Right lobe of liver (tissue), 6 donors: ENCODE measurements around the gene RPS29. TPM values are rescaled to one million over a fixed set of nuclear protein-coding genes. Genes with fewer than 3 reads are reported as not detected.

ENCODE experiments used
- ATAC-seq, 4 donors: fragments of 200-7000 bp; cut with Tn5 transposase; one replicate each; pipeline ENCODE4 v1.9.1; 2020; ENCODE audit warnings: mild to moderate bottlenecking in 4 of 4, moderate library complexity in 4 of 4
- DNase-seq, 3 donors: peaks; one replicate each; pipeline ENCODE4 v3.0.0-alpha.2; 2020
- H3K27ac ChIP-seq, 3 donors: fragments of 200-600 bp; one replicate each; pipeline ENCODE4 v1.8.0; 2022
- H3K27me3 ChIP-seq, 2 donors: fragments of 200-600 bp; one replicate each; pipeline ENCODE4 v1.8.0; 2022
- H3K36me3 ChIP-seq, 4 donors: fragments of 200-600 bp; sonication (generic) in 1 of 4; one replicate each; pipeline versions ENCODE4 v1.5.1 to v1.8.0; 2017 to 2022; ENCODE audit warnings: control low read depth in 1 of 4
- H3K4me1 ChIP-seq, 4 donors: fragments of 200-600 bp; sonication (generic) in 1 of 4; one replicate each; pipeline versions ENCODE4 v1.5.1 to v1.8.0; 2017 to 2022; ENCODE audit warnings: control low read depth in 1 of 4
- H3K4me3 ChIP-seq, 3 donors: fragments of 200-600 bp; one replicate each; pipeline ENCODE4 v1.8.0; 2022
- H3K9me3 ChIP-seq, 4 donors: fragments of 200-600 bp; sonication (generic) in 1 of 4; one replicate each; pipeline versions ENCODE4 v1.5.1 to v1.8.0; 2017 to 2022; ENCODE audit warnings: control low read depth in 1 of 4
- POLR2A ChIP-seq: fragments of 450-650 bp; IDR thresholded peaks from one replicate; pipeline ENCODE4 v1.6.1; 2017; ENCODE audit warnings: antibody characterized with exemption, mild to moderate bottlenecking
- WGBS: methylation state at CpG from one replicate; pipeline ENCODE4 v1.1.6; 2018; ENCODE audit warnings: low coverage, low lambda C conversion rate; ENCODE audit not compliant: insufficient coverage; ENCODE audit errors: missing lambda C conversion rate; 5-methylcytosine and 5-hydroxymethylcytosine counted together
- intact Hi-C, 2 donors: fragments of 100-400 bp; cut with DNase I; formaldehyde crosslinking; loops; one replicate each; pipeline versions ENCODE4 v1.11.2 to v1.14.1; 2022
- small RNA-seq, 2 experiments: library from RNA; depleted of rRNA; stranded (forward); fragments of <200 nt; gene quantifications; one replicate each; pipeline ENCODE3, GENCODE V24; 2016
- total RNA-seq, 6 experiments: library from RNA; depleted of rRNA in 2 of 6; stranded (reverse); fragments of >200 nt in 2 of 6; fragmentation: NEBNext Ultra II Directional in 3 of 6; extraction: Animal tissue kit (Norgen Biotek cat#: 25700) in 3 of 6; gene quantifications; one replicate each; pipeline versions ENCODE4 v1.1.0 to v1.2.4, GENCODE V29; 2016 to 2023
- TF ChIP-seq, protein P1 (sequence below), 4 donors: fragments of 200-600 bp in 3 of 4; fragments of 450-650 bp in 1 of 4; IDR thresholded peaks; one replicate each; pipeline versions ENCODE4 v1.5.1 to v1.8.0; 2016 to 2022; ENCODE audit warnings: antibody characterized with exemption in 4 of 4, mild to moderate bottlenecking in 2 of 4
- donor health status: DM: no; HTN: yes; CAD: no.
- donor health status: DM: no; HTN: no; CAD: no.
- donor health status: DM: no; HTN: no; CAD: no.
- donor health status: DM: no; HTN: yes; CAD: no.
- donor health status: DM: no; HTN: yes; CAD: no.

The RPS29 gene
- total RNA-seq, 6 experiments from 2014 or later: 431 to 1,761 (median 531) TPM

DNA sequence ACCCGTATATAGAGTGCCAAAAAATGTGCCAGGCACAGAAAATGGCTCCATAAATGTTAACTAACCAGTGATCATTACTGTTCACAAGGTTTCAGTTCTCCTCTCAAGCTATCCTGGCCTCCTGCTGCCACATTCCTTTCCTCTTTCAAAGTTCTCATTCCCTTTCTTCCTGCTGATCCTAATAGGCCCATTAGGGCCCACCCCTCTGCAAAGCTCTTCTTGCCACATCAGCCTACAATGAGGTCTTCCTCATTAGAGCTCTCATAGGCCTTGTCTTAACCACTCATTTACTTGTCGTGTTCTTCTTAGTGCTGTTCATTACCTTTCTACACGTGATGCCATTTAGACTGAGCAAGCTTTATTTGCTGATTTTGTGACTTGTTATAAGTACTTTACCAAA, 40.5 kb downstream of the RPS29 start:
- ATAC-seq (no peak), DNase-seq (no peak)
- H3K36me3 ChIP-seq: no peaks in the 10 kb centered on the region
- no peak for TF ChIP-seq POLR2A
- TF ChIP-seq, protein P1, sequence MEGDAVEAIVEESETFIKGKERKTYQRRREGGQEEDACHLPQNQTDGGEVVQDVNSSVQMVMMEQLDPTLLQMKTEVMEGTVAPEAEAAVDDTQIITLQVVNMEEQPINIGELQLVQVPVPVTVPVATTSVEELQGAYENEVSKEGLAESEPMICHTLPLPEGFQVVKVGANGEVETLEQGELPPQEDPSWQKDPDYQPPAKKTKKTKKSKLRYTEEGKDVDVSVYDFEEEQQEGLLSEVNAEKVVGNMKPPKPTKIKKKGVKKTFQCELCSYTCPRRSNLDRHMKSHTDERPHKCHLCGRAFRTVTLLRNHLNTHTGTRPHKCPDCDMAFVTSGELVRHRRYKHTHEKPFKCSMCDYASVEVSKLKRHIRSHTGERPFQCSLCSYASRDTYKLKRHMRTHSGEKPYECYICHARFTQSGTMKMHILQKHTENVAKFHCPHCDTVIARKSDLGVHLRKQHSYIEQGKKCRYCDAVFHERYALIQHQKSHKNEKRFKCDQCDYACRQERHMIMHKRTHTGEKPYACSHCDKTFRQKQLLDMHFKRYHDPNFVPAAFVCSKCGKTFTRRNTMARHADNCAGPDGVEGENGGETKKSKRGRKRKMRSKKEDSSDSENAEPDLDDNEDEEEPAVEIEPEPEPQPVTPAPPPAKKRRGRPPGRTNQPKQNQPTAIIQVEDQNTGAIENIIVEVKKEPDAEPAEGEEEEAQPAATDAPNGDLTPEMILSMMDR (IDR thresholded peaks at IDR 0.05): no peak
- no peaks in the 10 kb centered on the region for H3K27me3 ChIP-seq
- H3K4me1 ChIP-seq: peaks cover 0 to 13% (median 6%) of the 10 kb centered on the region in 4 donors
- WGBS: 92% methylated on average over 3 of the region's 3 CpGs
- no peak overlapping the region for H3K27ac ChIP-seq
- no peak overlapping the region for H3K4me3 ChIP-seq
- H3K9me3 ChIP-seq: no peaks in the 10 kb centered on the region
- intact Hi-C loops: no loop called here

DNA sequence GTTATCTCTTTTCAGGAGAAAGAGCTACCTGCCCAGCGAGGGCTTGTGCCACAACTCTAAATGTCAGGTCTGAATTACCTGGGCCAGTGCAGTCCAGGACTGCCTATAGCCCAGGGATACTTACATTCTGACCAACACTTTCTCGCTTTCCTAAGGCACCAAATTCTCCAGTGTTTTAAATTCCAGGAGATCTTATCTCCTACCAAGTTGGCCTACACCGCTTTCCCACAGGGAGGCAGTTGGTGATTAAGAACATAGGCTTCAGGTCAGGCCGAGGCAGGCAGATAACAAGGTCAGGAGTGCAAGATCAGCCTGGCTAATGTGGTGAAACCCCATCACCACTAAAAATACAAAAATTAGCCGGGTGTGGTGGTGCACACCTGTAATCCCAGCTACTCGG, 41.1 kb downstream of the RPS29 start:
- TF ChIP-seq, protein P1 (IDR thresholded peaks at IDR 0.05): no peak
- no peak for TF ChIP-seq POLR2A
- DNase-seq (no peak), ATAC-seq (no peak)
- Histone ChIP-seq H3K27me3 (no peaks in the 10 kb centered on the region), H3K4me3 (no peak overlapping the region), H3K27ac (no peak overlapping the region), H3K36me3 (no peaks in the 10 kb centered on the region), H3K9me3 (no peaks in the 10 kb centered on the region), H3K4me1 (peaks cover 0 to 8% (median 3%) of the 10 kb centered on the region in 4 donors)
- 70% methylated on average over 5 of the region's 6 CpGs for WGBS
- intact Hi-C loops: no loop called here

GRCh38 chr14:49541049-49541448, 45.1 kb downstream of the RPS29 start:
- H3K36me3 ChIP-seq: no peaks in the 10 kb centered on the region
- no peaks in the 10 kb centered on the region for H3K9me3 ChIP-seq
- TF ChIP-seq, protein P1 (IDR thresholded peaks at IDR 0.05): no peak
- TF ChIP-seq POLR2A: no peak
- no peaks in the 10 kb centered on the region for H3K27me3 ChIP-seq
- no peak overlapping the region for H3K4me3 ChIP-seq
- no peaks in the 10 kb centered on the region for H3K4me1 ChIP-seq
- no CpG with 5 or more reads among the region's 2 CpGs for WGBS
- DNase-seq (no peak), ATAC-seq (no peak)
- no peak overlapping the region for H3K27ac ChIP-seq
- intact Hi-C loops: no loop called here

- DNase-seq (no peak), ATAC-seq (no peak)
- H3K36me3 ChIP-seq: no peaks in the 10 kb centered on the region
- no peaks in the 10 kb centered on the region for H3K4me1 ChIP-seq
- TF ChIP-seq POLR2A: no peak
- TF ChIP-seq, protein P1 (IDR thresholded peaks at IDR 0.05): no peak
- no peaks in the 10 kb centered on the region for H3K27me3 ChIP-seq
- 95% methylated on average over 4 of the region's 4 CpGs for WGBS
- no peak overlapping the region for H3K4me3 ChIP-seq
- no peak overlapping the region for H3K27ac ChIP-seq
- no peaks in the 10 kb centered on the region for H3K9me3 ChIP-seq
- intact Hi-C loops: no loop called here
Observed at GRCh38 chr14:49538852-49539251, 47.3 kb downstream of the RPS29 start.

Small RNA genes within 50 kb of the gene (small RNA-seq; reads per million reads assigned to genes)
- gene AL139099.3 (0 reads per million in 2 experiments), gene AL139099.4 (0 reads per million in 2 experiments), gene RF00019 (0 reads per million in 2 experiments), gene RNA5SP384 (0 reads per million in 2 experiments)

Other genes with a start within 250 kb of the RPS29 start
- 1 to 10 TPM; 3.1 to 5.6 (median 4.3) TPM for gene LRR1, start 12.6 kb upstream of the RPS29 start, total RNA-seq
- 100 to 1,000 TPM in 2 of 6 experiments, 10 to 100 TPM in 4; 67.4 to 157 (median 82.7) TPM for gene RPL36AL, start 34.2 kb upstream of the RPS29 start, total RNA-seq
- gene MGAT2, start 34.4 kb upstream of the RPS29 start, total RNA-seq: 10 to 100 TPM; 26.1 to 37.0 (median 30.5) TPM
- gene DNAAF2, start 48.9 kb upstream of the RPS29 start, total RNA-seq: 1 to 10 TPM; 2.6 to 9.7 (median 6.0) TPM
- 1 to 10 TPM in 5 of 6 experiments, under 1 TPM in 1; 0.73 to 9.0 (median 4.2) TPM for gene POLE2, start 101.8 kb upstream of the RPS29 start, total RNA-seq
- 1 to 10 TPM; 1.1 to 3.4 (median 2.1) TPM for gene KLHDC1, start 106.7 kb upstream of the RPS29 start, total RNA-seq
- gene KLHDC2, start 181.8 kb upstream of the RPS29 start, total RNA-seq: 10 to 100 TPM; 34.0 to 69.6 (median 49.7) TPM